D721Med (cell line): Measurements from ENCODE around the gene SPG21.

ENCODE experiments used
- DNase-seq: peaks from one replicate; pipeline ENCODE4 v3.0.0; 2011; ENCODE audit warnings: low spot score; ENCODE audit not compliant: insufficient read length
- FAIRE-seq: peaks from 2 replicates; lab custom pipeline; 2011; peaks lifted over from hg19 to GRCh38; lab: Jason Lieb, UNC
- TF ChIP-seq, protein P1 (sequence below): IDR thresholded peaks from 2 replicates; pipeline ENCODE4 v1.5.1; 2012; ENCODE audit warnings: mild to moderate bottlenecking, control low read depth; ENCODE audit not compliant: insufficient read depth; ENCODE audit errors: missing control alignments

SPG21 gene

DNA sequence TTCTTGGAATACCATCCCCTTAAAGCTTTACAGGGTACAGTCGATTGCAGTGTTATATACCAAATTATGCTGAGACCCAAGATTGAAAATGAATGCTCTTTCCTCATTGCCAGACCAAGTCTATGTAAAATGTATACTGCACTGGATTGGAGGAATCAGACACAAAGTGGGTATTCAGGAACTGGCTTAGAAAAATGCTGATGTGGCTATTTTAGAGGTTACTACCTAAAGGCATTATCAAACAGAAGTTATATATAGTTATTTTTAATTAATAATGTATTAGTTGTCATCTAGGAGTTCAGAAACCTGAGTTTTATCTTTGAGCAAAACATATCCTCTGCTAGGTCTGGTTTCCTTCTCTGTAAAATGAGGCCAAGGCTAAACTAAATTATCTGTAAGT is 3.6 kb upstream of the SPG21 start:
- DNase-seq (no peak), FAIRE-seq (no peak)
- TF ChIP-seq, protein P1, sequence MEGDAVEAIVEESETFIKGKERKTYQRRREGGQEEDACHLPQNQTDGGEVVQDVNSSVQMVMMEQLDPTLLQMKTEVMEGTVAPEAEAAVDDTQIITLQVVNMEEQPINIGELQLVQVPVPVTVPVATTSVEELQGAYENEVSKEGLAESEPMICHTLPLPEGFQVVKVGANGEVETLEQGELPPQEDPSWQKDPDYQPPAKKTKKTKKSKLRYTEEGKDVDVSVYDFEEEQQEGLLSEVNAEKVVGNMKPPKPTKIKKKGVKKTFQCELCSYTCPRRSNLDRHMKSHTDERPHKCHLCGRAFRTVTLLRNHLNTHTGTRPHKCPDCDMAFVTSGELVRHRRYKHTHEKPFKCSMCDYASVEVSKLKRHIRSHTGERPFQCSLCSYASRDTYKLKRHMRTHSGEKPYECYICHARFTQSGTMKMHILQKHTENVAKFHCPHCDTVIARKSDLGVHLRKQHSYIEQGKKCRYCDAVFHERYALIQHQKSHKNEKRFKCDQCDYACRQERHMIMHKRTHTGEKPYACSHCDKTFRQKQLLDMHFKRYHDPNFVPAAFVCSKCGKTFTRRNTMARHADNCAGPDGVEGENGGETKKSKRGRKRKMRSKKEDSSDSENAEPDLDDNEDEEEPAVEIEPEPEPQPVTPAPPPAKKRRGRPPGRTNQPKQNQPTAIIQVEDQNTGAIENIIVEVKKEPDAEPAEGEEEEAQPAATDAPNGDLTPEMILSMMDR: no peak

DNA sequence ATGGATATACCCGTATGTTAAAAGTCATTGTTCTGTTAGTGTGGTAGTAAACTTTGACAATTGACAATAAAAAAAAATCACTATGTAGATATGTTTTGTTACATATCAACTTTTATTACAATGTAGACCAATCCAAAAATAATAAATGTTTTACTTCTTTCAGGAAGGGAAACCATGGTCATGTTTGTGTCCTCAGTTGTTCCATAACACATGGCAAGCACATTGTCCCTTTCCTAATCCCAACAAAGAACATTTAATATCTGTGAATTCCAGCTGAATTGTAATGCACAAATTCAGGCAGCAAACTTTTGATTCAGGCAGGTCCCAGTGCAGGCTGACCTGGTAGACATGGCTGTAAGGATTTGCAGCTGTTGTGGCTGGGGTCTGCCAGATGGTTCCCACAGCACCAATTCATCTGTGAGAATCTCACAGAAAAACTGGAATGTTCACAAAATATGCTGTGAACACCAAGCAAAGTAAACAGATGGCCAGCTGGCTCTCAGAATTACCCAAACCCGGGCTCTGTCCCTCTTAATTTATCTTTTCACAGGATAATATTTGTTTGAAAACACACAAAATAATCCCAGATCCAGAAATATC is 1.9 kb upstream of the SPG21 start:
- DNase-seq (no peak), FAIRE-seq (no peak)
- TF ChIP-seq, protein P1: no peak

DNA sequence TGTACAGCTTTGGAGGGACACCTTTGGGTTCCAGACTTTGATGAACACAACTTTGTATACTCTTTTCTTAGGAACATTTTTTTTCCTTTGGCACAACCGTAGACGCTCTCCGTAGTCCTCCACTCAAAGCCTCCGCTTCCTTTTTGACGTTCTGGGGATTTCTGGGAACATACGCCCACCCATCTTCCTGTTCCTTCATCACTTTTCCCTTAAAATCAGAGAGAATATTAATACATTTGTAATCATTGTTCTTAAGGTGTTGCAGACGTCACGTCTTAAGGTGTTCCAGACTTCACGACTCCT is 405 bp upstream of the SPG21 start:
- DNase-seq: no peak
- TF ChIP-seq, protein P1: no peak

DNA sequence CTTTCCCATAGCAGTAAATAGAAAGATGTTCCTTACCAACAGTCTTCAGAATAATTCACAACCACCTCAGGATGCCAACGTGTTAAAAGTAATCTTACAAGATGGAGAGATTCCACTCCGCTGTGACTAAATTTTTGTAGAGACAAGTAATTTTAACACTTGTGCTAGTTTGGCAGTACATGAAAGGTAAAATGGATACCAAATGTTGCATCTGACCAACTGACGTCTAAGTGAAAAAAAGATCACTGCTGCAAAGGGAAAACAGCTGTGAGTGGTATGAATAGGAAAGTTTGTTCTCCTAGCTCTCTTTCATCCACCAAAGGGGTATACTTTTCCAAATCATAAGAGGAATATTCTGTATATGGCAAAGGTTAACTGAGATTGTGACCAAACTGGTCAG is 2.6 kb downstream of the SPG21 start:
- no peak for DNase-seq
- TF ChIP-seq, protein P1: no peak
- FAIRE-seq: no peak

More for the DNA sequence above, 405 bp upstream of the SPG21 start:
- no peak for FAIRE-seq

DNA sequence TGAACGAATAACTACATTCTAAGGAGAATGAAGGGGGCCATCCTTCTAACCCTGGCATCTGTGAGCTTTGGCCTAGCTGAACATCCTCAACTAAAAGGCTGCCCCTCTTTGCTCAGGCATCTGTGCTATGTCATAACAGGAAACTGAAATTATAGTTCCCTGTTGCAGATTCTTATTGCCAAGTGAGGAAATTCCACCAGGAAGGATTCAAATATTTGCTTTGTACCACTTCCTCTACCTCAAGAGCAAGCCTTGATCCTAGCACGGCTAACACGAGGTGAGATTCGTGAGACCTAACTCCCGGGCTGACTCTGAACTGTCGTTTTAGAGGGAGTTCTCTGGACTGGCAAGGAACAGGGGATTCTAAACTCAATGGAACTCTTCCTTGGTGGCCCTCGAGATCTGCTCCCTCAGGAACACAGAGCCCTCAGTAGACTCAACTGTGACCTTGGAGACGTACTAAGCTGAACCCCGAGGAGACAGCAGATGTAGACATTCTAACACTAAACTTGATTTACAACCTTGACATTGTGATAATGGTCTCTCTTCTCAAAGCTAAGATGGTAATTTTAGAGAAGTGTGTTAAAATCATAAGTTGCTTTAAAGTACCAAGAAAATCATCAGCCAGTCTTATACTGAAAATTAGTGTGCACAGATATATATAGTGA is 4.2 kb downstream of the SPG21 start:
- TF ChIP-seq, protein P1: no peak
- DNase-seq (no peak), FAIRE-seq (no peak)

DNA sequence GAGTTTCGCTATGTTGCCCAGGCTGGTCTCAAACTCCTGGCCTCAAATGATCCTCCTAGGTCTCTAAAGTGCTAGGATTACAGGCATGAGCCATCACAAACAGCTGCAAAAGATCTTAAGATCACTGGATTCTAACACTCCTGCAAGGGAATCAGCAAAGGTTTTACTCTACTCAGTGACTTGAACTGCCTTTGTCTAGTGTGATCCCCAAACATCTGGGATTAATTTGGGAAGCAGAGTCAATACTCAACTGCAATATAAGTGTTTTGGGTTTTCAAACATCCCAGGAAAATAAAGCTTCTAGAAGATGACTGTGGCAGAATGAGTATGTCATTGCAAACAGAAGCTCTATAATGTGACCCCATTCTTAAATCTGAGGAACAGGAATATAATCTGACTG is 7.2 kb downstream of the SPG21 start:
- FAIRE-seq (no peak), DNase-seq (no peak)
- TF ChIP-seq, protein P1: no peak

DNA sequence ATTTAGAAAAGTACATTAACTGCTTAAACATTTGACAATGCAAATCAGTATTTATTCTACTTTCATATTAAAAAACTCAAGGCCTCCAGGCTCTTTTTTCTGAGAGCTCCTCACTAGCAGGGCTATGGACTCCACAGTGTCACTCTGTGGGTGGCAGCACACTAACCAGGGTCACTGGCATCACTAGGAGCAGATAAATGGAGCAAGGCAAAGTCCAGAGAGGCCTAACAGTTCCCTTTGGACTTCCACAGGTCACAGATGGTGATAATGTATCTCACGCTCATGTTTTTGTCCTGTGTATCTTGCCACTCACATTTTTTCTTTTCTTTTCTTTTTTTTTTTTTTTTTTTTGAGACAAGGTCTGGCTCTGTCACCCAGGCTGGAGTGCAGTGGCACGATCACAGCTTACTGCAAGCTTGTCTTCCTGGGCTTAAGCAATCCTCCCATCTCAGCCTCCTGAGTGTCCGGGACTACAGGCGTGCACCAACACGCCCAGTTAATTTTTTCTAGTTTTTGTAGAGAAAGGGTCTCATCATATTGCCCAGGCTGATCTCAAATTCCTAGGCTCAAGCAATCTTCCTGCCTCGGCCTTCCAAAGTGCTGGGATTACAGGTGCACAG is 7.8 kb downstream of the SPG21 start:
- TF ChIP-seq, protein P1: no peak
- no peak for FAIRE-seq
- DNase-seq: no peak
